Activated CD4-positive, alpha-beta T cell treated with anti-CD3 and anti-CD28 coated beads, Interleukin-2, amount 50 U/mL, for 4 hours (primary cell): ENCODE data around the gene RAD18.

Source experiments
- DNase-seq, 2 experiments: peaks; one replicate each; pipeline ENCODE4 v3.0.0-alpha.2; 2020

Gene RAD18

GRCh38 chr3:8891303-8891702 lies 72.0 kb downstream of the RAD18 start:
- DNase-seq: no peak

GRCh38 chr3:8888301-8888915 lies 74.9 kb downstream of the RAD18 start:
- DNase-seq: no peak

DNA sequence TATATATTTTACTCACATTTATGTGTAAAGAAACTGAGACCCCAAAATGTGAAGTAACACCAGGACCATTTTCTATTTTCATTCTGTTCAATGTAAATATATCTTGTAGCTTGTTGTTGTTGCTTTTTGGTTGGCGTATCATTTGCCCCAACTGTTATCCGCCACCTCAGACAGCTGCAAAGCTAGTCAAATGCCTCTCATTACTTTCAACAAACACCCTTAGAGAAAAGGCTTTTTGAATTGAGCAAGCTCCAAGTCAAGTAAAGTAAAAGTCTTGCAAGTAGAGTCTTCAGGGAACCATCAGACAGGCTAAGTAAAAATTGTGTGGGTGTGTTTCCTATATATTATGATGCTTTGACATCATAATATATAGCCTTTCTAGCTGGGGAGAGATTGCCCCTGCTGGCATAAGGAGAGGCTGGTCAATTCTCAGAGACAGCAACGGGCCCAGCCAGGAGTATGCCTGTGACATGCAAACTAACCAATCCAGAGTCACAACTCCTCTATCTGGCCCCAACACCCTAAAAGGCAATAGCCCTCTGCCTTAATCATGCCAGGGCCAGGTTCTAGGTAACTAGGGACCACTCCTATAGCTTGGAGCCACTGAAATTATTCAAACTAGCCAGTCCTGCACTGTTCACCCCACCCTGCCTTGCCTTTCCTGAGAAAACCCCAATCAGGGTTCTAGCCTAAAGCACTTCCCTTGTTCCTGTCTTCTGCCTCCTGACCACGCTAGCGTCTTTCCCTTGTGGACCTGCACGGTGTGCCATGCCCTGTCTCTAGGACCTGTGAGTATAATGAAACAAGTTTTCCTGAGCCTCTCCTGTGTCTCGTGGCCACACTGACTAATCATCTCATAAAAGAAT lies 75.6 kb downstream of the RAD18 start:
- DNase-seq: no peak

GRCh38 chr3:8886546-8886945 lies 76.7 kb downstream of the RAD18 start:
- DNase-seq: no peak

DNA sequence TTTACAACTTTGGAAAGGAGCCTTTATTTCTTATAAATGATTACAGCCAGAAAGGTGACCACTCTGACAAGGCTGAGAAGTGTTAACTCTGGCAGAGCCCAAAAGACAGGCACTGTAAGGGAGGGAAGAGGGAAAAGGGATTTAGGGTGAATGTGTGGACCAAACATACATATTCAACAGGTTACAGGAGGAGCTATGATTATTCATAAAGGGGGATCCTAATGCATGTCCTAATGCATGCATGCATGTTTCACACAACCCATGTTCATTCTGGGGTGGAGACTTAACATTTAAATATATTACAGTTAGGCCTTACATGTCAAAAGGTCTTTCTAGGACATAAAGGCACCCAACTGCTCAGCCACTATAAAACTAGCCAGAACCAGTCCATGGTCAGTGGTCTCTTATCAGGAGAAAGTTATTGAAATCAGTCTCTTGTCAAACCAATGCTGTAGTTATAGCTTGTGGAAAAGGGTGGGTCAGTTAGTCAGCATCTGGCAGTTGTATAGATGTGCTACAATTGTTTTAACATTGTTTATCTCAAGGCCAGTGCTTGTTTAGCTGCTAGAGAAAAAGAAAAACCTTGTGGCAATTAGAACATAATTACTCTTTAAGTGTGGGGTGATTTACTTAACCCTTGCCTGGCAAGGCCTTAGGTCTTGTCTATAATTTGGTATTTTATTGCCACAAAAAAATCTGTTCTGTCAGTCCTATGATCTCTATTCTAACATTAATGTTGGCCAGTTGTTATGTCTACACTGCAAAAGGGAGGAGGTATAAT lies 77.5 kb downstream of the RAD18 start:
- no peak for DNase-seq

DNA sequence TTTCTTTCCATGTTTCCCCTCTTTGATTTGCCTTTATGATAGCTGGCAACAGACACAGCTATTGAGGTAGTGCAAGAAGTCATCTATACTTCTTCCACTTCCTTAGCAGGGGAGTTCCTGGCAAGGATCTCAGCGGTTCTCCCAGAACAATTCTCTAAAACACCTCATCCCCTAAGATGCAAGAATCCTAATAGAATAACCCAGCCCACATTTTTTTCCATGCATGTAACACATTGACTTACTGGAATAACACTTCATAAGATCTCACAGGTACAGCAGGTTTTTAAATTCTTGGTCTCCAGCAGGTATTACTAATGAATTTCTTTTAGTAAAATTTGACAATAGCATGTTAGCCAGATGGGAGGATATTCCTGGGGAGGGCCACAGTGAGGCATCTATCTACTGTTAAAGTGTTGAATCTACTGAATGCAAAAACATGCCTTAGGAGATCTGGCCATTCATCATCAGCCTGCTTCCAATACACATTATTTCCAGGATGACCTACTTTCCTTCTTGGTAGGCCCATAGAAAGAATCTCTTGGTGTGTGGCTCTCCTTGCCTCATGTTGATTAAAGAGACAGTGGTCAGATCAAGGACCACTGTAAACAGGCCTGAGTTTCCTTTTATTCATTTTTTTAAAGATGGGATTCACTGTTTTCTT lies 78.5 kb downstream of the RAD18 start:
- no peak for DNase-seq

DNA sequence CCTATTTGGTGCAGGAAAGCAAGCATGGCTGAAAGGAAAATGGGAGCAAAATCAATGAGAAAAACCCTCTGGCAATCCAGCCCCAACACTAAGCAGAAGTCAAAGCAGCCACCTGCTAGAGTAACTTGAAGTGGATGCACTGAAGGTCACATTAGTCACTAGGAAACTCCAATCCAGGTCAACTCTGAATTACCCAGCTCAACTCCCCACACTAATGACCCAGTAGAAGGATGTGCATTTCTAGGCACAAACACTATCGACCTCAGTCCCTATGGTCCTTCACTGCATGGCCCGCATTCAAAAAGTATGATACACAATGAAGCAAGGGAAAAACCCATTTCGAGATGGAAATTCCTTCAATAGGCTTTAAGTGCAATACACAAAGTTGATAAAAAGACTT lies 80.6 kb downstream of the RAD18 start:
- no peak for DNase-seq

GRCh38 chr3:8882171-8882593 lies 81.1 kb downstream of the RAD18 start:
- no peak for DNase-seq

DNA sequence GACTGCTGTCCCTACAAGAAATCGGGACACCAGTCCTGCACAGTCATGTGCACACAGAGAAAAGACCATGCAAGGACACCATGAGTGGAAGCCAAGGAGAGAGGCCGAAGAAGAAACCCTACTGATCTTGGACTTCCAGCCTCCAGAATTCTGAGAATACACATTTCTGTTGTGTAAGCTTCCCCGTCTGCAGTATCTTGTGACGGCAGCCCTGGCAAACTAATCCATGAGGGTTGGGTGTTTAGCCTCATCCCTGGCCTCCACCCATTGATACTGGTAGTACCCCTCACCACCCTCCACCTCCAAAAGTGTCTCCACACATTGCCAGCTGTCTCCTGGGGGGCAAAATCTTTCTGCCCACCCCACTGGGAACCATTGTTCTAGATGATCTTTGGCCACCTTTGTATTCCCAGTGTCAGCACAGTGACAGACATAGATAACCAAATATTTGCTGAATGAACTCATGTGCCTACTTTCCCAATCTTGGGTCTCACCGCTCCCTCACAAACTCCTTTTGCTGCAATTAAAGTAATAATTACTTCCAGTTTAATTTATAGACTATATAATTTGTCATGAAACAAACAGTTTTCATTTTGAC lies 83.8 kb downstream of the RAD18 start:
- DNase-seq: no peak

- DNase-seq: no peak
Measured at GRCh38 chr3:8875836-8876235, 87.4 kb downstream of the RAD18 start.

DNA sequence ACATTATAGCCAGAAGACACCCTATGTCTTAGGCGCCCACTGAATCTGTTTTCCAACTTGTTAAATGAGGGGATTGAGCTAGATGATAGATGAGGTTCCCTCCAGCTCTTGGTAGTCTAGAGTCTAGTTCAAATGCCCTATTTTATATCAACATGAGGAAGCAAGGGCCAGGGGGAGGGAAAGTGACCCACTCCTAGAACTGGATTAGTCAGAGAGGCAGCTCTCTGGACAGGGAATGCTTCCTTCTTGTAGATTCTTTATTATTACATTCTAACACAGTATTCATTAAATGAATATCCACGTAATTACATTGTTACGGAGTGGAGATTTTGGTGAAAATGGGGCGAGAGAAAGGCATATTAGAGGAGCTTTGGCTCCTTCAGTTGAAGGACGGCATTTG lies 89.5 kb downstream of the RAD18 start:
- no peak for DNase-seq

GRCh38 chr3:8872261-8872660 lies 91.0 kb downstream of the RAD18 start:
- no peak for DNase-seq

DNA sequence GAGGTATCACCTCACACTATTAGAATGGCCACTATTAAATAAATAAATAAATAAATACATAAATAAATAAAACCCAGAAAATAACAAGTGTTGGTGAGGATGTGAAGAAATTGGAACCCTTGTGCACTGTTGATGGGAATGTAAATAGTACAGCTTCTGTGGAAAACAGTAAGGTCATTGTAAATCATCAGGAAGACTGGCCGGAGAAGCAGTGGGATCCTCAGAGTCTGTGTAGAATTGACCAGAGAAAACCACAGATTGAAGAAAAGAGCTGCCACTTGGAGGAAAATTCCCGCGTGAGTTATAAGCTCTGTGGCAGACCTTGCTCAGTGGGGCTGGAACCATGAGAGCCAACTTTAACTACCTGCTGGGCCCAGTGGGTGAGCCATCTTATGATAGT lies 92.0 kb downstream of the RAD18 start:
- no peak for DNase-seq

DNA sequence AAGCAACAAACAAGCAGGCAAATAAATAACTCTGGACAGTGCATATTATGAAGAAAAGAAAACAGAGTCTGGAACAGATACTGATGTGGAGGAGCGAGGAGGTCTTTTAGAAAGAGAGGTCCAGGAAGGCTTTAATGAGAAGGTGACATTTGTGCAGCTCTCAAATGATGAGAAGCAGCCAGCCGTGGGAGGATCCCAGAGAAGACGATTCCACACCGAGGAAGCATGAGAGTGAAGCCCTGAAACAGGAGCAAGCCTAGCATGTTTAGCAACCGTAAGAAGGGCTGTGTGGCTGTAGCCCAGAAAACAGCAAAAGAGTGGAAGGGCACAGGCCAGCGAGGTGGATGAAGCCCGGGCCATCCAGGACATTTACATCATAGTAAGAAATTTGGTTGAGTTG lies 93.1 kb downstream of the RAD18 start:
- no peak for DNase-seq

DNA sequence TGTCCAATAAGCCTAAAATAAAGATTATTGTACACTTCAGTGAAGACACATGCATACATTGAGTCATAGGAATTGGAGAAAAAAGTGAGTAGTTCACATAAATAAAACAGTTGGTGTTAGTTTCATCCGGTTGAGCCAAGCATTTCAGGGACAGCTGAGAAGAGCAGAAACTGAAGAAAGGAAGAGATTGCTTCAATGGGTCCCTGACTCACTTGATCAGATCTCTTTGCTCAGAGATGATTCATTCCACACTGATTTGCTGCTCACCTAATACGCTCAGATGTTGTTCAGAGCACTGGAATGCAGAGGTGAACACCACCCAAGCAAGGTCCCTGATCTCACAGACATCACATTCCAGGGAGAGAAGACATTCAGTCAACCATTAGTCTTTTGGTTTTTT lies 93.7 kb downstream of the RAD18 start:
- no peak for DNase-seq

- DNase-seq: no peak
Measured at GRCh38 chr3:8868996-8869395, 94.3 kb downstream of the RAD18 start.

DNA sequence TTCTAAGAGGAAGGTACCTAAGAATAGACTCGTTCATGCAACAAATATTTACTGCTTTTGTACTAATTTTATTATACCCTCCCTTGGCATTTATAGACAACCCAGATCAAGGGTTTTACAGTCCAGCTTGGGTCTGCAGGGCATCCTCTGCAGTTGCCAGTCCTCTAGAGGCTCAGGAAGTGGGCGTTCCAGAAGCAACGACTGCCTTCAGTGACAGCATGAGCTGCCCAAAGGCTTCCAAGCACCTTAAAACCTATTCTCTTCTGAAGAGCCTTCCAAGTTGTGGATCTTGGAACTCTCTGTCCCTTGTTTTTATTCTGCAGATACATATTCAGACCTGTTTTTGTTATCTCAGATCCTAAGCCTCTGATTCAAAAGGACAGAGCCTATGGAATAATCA lies 95.6 kb downstream of the RAD18 start:
- DNase-seq: no peak

- no peak for DNase-seq
Measured at GRCh38 chr3:8865697-8866096, 97.6 kb downstream of the RAD18 start.

GRCh38 chr3:8864402-8865350 lies 98.6 kb downstream of the RAD18 start:
- no peak for DNase-seq

- no peak for DNase-seq
Measured at GRCh38 chr3:8863891-8864290, 99.4 kb downstream of the RAD18 start.

DNA sequence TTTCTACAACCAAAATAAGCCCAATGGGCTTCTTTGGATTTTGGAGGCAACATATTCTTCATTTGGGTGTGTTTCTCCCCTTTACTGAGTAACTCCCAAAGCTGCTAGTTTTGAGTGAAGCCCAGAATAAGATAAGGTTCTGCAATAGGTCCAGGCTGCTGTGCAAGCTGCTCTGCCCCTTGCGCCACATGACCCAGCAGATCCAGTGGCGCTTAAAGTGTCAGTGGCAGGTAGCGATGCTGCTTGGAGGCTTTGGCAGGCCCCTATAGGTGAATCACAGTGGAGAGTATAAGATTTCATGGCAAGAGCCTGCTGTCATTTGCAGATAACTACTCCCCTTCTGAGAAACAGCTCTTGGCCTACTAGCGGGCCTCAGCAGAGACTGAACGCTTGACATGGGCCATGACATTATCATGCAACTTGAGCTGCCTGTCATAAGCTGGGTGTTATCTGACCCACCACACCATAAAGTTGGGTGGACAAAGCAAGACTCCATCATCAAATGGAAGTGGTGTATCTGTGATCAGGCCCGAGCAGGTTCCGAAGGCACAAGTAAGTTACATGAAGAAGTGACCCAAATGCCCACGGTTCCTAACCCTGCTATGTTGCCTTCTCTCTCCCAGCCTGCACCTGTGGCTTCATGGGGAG lies 105.4 kb downstream of the RAD18 start:
- no peak for DNase-seq
